ENCODE data around the gene TRPC6.
"Not testable (repeated sequence)": the region's sequence is repeated elsewhere in the genome, so short reads cannot be mapped to it uniquely, and the experiment has no call there.

The TRPC6 gene

GRCh38 chr11:101470419-101470818, 113.4 kb downstream of the TRPC6 start:
- no peak for TF ChIP-seq CTCF (IDR thresholded peaks at IDR 0.05; ENCODE audit: extremely low read depth, insufficient read depth, missing control alignments)
- in situ Hi-C loops (cut with MboI; ENCODE audit: low pct_unique_long_range_greater_than_20kb, low sequenced_read_pairs, unreplicated experiment), result no loop called here
- DNase-seq (ENCODE audit: low spot score), result no peak

GRCh38 chr11:101466352-101466751, 117.5 kb downstream of the TRPC6 start:
- in situ Hi-C loops (cut with MboI; ENCODE audit: low pct_unique_long_range_greater_than_20kb, low sequenced_read_pairs, unreplicated experiment), result no loop called here
- no peak for TF ChIP-seq CTCF (IDR thresholded peaks at IDR 0.05; ENCODE audit: extremely low read depth, insufficient read depth, missing control alignments)
- DNase-seq (ENCODE audit: low spot score), result no peak

GRCh38 chr11:101464388-101464787, 119.4 kb downstream of the TRPC6 start:
- in situ Hi-C loops (cut with MboI; ENCODE audit: low pct_unique_long_range_greater_than_20kb, low sequenced_read_pairs, unreplicated experiment); DNase-seq (ENCODE audit: low spot score): not testable (repeated sequence)

- in situ Hi-C loops (cut with MboI; ENCODE audit: low pct_unique_long_range_greater_than_20kb, low sequenced_read_pairs, unreplicated experiment), result no loop called here
- DNase-seq (ENCODE audit: low spot score), result no peak
- no peak for TF ChIP-seq CTCF (IDR thresholded peaks at IDR 0.05; ENCODE audit: extremely low read depth, insufficient read depth, missing control alignments)
Observed at GRCh38 chr11:101459020-101459419, 124.8 kb downstream of the TRPC6 start.

- TF ChIP-seq CTCF (IDR thresholded peaks at IDR 0.05; ENCODE audit: extremely low read depth, insufficient read depth, missing control alignments), result no peak
- in situ Hi-C loops (cut with MboI; ENCODE audit: low pct_unique_long_range_greater_than_20kb, low sequenced_read_pairs, unreplicated experiment), result no loop called here
- no peak for DNase-seq (ENCODE audit: low spot score)
Observed at GRCh38 chr11:101458161-101458560, 125.6 kb downstream of the TRPC6 start.

- in situ Hi-C loops (cut with MboI; ENCODE audit: low pct_unique_long_range_greater_than_20kb, low sequenced_read_pairs, unreplicated experiment), result no loop called here
- no peak for DNase-seq (ENCODE audit: low spot score)
- no peak for TF ChIP-seq CTCF (IDR thresholded peaks at IDR 0.05; ENCODE audit: extremely low read depth, insufficient read depth, missing control alignments)
Observed at GRCh38 chr11:101456812-101457211, 127.0 kb downstream of the TRPC6 start.

- TF ChIP-seq CTCF (IDR thresholded peaks at IDR 0.05; ENCODE audit: extremely low read depth, insufficient read depth, missing control alignments), result no peak
- no peak for DNase-seq (ENCODE audit: low spot score)
- in situ Hi-C loops (cut with MboI; ENCODE audit: low pct_unique_long_range_greater_than_20kb, low sequenced_read_pairs, unreplicated experiment), result no loop called here
Observed at GRCh38 chr11:101453682-101454081, 130.1 kb downstream of the TRPC6 start.
